SU-DHL-6 (cell line): ENCODE data around the gene RRM2.

Experiments
- CTCF ChIP-seq: fragments of 200-600 bp; sonication (generic); IDR thresholded peaks from one replicate; pipeline ENCODE4 v1.5.1; 2017; ENCODE audit warnings: antibody characterized with exemption, mild to moderate bottlenecking, low read length, moderate library complexity; ENCODE audit not compliant: insufficient read depth, poor library complexity, severe bottlenecking
- EZH2phosphoT487 ChIP-seq: fragments of 200-600 bp; sonication (generic), shearing (Covaris generic); conservative IDR thresholded peaks from 2 replicates; pipeline ENCODE4 v1.6.1; 2018; ENCODE audit warnings: mild to moderate bottlenecking, antibody characterized with exemption, low read length, moderate library complexity, mixed read lengths

GRCh38 chr2:10095175-10095574 is 27.4 kb upstream of the RRM2 start:
- no peak for TF ChIP-seq CTCF
- TF ChIP-seq EZH2phosphoT487, result no peak
